Germinal center (tissue), 1 donor: ENCODE measurements around the gene IRGQ.
"Not testable (repeated sequence)": the region's sequence is repeated elsewhere in the genome, so short reads cannot be mapped to it uniquely, and the experiment has no call there.

Experiments
- DNase-seq: peaks from one replicate; pipeline ENCODE4 v3.0.0; 2012; ENCODE audit warnings: mixed read lengths, low spot score

The IRGQ gene

DNA sequence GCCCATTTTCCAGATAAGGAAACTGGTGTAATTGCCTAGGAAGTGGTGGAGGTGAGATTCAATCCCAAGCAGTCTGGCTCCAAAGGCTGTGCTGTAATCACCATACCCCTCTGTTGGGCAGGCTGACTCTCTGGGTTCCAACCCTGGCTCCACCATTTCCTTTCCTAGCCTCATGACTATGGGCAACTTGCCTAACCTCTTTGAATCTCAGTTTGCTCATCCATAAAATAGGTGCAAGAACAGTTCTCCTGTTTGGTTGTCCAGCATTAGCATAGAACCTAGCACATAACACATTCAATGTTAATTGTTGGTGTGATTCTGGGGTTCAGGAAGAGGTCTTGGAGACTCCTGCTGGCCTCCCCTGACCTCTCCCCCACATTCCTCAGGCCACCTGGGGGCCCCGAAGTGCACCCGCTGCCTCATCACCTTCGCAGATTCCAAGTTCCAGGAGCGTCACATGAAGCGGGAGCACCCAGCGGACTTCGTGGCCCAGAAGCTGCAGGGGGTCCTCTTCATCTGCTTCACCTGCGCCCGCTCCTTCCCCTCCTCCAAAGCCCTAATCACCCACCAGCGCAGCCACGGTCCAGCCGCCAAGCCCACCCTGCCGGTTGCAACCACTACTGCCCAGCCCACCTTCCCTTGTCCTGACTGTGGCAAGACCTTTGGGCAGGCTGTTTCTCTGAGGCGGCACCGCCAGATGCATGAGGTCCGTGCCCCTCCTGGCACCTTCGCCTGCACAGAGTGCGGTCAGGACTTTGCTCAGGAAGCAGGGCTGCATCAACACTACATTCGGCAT lies 2.7 kb upstream of the IRGQ start:
- no peak for DNase-seq

DNA sequence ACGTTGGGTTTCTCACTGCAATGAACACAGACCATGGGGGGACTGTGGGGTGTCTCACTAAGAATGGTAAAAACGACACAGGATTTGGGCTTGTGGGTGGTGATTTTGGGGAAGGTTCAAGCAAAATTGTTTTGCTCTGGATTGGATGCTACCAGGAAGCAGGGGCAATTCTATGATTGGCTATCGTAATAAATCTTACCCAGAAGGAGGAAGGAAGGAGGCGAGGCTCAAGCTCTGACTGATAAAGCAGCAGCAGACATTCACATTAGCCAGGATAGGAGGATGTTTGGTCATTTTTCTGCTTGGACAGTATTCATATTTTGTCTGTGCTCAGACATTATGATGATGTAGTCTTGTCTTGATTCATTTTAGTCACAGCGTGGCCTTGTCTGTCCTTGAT lies 1.9 kb upstream of the IRGQ start:
- no peak for DNase-seq

DNA sequence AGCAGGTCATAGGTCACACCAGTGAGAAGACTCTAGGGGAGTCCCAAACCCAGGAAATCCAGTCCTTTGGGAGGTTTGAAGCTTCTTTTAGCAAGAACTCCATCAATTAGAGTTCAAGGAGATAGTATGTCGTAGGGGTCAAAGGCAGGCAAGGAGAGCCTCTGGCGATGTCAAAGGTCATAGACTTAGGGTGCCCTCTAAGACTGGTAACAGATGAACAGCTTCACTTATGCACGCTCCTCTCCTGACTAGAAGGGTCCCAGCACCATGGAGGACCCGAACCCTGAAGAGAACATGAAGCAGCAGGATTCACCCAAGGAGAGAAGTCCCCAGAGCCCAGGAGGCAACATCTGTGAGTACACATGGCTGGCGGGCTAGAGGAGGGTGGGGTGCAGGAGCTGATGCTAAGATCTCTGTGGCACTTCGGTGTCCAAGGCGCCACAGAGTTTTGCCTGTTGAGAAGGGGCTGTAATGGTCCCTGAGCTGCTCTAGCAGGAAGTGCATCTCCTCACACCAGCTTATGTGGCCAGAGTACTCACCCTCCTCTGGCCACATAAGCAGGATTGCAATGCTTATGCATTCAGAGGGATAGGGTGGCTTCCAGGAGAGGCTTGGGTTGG lies 1.0 kb upstream of the IRGQ start:
- no peak for DNase-seq

DNA sequence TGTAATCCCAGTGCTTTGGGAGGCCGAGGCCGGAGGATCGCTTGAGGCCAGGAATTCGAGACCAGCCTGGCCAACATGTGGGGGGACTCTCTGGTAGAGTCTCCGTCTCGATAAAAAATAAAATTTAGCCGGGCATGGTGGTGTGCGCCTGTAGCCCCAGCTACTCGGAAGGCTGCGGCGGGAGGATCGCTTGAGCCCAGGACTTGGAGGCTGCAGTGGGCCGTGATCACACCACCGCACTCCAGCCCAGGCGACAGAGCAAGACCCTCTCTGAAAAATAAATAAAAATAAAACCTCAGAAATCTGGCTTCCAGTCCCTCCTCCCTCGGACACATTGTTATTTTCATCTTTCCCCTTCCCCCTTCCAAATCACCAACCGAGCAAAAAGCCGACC lies 332 bp downstream of the IRGQ start:
- DNase-seq, result no peak

DNA sequence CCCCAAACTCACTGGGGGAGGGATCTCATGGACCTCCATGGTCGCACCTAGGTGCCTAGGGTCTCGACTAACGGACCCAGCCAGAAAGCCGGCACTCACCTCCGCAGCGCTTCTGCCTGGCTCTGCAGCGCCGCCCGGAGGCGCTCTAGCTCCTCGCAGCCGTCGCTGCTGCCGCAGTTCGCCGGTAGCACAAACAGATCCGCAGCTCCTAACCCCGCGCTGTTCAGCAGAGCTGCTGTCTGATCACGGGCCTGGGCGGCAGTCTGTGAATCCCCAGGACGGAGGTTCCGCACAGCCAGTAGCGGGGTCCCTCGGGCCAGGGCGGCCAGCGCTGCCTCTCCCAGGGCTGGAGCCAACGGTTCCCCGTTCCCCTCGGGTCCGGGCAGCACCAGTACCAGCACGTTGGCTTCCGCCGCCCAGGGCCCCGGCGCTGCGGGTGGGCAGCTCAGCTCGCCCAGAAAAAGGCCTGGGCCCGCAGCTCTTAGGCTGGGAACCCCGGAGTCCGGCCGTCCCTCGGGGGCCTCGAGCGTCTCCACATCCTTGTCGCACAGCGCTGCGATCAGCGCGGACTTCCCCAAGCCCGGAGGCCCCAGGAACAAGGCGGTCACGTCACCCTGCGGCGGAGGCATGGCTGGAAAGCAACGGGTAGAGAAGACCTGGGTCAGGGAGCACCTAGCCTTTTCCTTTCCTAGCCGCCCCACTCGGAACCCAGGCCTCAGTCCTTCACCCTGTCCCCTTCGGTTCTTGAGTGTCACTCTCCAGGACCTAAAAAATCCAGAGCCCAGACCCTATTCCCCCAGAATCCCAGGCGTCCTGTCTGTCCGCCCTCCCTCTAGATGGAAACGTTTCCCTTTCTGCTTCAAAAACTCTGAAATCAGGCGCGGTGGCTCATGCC lies 977 bp downstream of the IRGQ start:
- peak; percentile 63 for DNase-seq

DNA sequence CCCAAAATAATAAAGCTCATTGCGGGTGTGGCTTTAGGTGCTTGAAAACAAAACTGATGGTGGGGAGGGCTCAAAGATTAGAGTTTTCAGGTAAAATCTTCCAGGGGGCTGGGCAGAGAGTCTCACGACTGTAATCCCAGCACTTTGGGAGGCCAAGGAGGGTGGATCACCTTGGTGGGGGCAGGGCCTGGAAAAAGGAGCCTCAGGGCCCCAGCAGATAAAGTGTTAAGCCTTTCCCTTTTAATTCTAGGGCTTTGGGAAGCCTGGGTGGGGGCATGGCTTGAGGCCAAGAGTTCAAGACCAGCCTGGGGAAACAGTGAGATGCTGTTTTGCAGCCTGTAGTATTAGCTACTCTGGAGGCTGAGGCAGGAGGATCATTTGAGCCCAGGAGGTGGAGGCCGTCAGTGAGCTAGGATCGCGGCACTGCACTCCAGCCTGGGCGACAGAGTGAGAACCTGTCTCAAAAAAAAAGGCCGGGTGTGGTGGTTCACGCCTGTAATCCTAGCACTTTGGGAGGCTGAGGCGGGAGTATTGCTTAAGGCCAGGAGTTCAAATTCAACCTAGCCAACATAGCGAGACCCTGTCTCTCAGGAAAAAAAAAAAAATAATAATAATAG lies 1.7 kb downstream of the IRGQ start:
- DNase-seq, result no peak

DNA sequence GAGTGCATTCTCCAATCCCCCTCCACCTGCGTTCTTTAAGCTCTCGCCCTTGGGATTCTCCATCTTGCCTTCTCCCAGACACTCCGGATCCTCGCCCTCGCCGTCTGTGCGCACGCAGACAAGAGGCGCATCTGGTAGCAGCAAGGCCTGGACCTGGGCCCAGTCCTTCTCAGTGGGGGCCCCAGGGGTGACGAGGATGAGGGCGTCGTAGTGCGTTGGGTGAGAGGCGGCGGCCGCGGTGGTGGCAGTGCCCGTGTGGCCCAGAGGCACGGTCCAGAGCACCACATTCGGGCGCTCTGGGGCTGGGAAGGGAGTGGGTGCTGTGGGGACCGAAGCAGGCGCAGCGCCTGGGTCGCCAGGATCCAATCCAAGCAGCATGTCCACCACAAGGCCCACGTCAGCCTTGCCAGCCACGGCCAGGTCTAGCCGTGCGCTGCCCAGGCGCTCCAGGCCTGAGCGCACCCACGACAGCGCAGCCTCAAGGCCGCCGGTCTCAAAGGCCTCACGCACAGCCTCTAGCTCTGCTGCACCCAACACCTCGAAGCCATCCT lies 3.1 kb downstream of the IRGQ start:
- no peak for DNase-seq

DNA sequence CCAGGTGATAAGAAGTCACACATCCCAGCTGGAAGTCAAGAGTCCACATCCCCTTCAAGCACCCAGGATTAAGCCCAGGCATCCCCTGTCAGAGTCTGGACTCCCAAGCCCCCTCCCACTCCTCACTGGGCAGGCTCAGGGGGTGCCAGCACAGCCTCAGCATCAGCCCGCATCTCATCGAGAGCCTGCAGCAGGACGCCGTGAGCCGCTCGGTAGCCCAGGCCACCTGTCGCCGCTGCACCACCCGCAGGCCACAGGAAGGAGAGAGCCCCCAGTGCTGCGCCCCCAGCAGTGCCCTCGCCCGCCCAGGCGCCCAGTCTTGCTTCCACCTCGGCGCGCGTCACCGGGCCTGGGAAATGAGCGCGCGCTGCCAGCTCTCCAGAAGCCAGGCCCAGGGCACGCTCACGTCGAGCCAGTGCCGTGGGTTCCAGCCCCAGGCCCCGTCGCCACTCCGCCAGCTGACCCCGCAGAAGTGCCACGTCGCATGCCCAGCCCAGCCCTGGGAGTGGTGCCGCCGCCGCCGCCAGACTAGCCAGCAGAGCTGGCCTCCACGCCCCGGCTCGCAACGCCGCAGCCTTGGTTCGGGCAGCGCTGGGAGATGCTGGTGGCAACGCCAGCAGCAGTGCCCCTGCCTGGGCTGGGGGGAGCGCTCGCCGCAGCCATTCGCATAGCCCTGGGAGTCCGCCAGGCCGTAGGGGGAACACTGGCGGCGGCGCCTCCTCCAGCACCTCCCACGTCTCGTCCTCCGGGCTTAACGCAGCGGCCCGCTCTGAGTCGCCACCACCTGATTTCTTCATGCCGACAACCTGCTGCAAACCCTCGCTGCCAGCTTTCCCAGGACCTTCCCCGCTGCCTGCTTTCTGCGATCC lies 3.8 kb downstream of the IRGQ start:
- no peak for DNase-seq

DNA sequence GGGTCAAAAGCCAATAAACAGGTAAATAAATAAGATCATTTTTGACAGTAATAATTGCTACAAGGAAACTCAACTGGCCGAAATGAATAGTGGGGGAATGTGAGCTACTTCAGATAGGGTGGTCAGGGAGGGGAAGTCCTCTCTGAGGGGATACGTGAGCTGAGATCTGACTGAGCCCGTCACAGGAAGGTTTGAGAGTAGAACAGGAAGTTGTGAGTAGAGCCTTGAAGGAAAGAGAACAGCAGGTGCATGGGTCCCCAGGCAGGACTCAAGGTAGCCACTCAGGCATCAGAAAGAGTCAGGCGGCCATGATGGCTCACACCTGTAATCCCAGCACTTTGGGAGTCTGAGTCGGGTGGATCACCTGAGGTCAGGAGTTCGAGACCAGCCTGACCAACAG lies 6.3 kb downstream of the IRGQ start:
- DNase-seq, result peak; percentile 40

DNA sequence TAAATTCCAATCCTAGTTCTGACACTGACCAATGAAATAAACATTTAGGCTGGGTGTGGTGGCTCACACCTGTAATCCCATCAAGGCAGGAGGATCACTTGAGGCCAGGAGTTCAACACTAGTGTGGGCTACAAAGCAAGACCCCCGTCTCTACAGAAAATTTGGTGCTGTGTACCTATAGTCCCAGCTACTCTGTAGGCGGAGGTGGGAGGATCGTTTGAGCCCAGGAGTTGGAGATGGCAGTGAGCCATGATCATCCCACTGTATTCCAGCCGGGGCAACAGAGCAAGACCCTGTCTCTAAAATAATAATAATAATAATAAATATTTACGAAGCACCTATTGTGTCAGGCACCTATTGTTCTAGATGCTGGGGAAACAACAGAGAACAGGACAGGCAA lies 6.7 kb downstream of the IRGQ start:
- DNase-seq, result no peak

DNA sequence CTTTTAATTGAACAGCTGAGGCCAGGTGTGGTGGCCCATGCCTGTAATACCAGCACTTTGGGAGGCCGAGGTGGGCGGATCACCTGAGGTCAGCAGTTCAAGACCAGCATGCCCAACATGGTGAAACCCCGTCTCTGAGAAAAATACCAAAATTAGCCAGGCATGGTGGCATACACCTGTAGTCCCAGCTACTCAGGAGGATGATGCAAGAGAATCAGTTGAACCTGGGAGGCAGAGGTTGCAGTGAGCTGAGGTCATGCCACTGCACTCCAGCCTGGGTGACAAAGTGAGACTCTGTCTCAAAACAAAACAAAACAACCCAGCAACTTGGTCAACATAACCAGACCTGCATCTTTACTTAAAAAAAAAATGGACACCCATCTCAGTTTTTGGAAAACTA lies 8.9 kb downstream of the IRGQ start:
- DNase-seq, result not testable (repeated sequence)

DNA sequence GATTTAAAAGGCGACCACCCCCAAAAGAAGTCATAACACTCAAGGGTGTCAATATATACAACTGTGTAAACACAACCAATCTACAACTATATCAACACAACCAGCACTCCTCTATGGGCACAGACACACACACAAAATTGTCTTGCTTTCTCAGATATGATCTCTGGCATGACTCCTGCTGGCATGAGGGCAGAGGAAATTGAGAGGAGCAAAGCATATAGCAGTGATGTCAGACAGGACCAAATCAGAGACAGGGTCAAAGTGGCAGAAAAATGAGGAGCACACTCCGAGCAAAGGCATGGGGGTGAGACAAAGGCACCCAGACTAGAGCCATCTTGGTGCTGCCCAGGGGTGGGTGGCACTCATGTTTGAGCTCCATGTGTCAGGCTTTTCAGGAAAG lies 9.6 kb downstream of the IRGQ start:
- no peak for DNase-seq

DNA sequence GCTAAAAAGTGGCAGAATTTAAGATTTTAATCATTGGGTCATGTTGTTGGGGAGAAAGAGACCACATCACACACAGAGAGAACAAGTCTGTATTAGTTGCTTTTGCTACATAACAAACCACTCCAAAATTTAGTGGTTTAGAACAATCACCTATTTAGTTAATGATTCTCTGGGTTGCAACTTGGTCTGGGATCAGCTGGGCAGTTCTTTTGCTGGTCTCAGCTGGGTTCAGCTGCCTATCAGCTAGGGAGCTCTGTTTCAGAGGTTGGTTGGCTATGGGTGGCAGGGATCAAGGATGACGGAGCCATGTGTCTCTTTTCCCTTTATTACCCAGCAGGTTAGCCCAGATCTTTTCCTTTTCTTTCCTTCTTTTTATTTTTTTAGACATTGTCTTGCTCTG lies 11.4 kb downstream of the IRGQ start:
- DNase-seq, result no peak

DNA sequence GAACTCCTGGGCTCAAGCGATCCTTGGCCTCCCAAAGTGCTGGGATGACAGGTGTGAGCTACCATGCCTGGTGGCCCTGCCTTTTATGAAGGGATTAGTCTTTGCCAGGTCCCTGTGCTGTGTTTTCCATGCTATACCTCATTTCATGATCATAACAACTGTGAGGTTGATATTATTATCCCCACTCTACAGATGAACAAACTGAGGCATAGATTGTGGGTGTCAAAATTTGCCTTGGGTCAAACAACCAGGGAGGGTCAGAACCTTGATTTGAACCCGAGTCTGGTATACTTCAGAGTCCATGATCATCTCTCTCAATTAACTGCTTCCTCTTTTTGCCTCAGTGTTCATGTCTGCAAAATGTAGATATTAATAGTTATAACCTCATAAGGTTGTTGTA lies 13.4 kb downstream of the IRGQ start:
- no peak for DNase-seq

DNA sequence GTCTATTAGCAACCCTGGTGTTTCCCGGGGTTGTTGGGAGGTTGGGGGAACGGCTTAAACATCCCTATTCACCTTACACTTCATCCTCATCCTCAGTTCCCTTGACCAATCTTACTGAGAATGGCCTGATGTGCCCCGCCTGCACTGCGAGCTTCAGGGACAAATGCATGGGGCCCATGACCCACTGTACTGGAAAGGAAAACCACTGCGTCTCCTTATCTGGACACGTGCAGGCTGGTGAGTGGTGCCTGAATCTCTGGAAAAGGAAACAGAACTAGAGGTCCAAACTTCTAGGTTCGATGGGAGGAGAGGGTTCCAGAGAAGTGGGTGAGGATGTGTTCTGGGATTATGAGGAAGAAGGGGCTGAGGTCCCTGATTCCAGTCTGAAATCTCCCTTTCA lies 14.5 kb downstream of the IRGQ start:
- DNase-seq, result no peak

DNA sequence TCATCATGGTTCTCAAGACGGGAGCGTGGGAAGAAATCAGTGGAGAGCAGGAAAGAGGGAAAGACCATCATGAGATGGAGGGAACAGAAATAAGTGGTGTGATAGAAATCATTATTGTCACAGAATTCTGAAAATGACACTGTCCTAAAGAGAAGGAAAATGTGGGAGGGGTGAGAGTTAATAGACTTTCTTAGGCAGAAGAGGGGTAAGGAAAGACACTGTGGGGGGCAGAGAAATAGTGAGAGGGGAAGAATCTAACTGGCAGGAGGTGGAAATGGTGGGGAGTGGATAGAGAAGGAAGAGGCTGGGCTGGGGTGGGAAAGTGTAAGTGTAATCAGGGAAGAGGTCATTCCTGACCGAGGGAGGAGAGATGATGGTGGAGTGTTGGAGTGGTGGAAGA lies 17.1 kb downstream of the IRGQ start:
- no peak for DNase-seq

DNA sequence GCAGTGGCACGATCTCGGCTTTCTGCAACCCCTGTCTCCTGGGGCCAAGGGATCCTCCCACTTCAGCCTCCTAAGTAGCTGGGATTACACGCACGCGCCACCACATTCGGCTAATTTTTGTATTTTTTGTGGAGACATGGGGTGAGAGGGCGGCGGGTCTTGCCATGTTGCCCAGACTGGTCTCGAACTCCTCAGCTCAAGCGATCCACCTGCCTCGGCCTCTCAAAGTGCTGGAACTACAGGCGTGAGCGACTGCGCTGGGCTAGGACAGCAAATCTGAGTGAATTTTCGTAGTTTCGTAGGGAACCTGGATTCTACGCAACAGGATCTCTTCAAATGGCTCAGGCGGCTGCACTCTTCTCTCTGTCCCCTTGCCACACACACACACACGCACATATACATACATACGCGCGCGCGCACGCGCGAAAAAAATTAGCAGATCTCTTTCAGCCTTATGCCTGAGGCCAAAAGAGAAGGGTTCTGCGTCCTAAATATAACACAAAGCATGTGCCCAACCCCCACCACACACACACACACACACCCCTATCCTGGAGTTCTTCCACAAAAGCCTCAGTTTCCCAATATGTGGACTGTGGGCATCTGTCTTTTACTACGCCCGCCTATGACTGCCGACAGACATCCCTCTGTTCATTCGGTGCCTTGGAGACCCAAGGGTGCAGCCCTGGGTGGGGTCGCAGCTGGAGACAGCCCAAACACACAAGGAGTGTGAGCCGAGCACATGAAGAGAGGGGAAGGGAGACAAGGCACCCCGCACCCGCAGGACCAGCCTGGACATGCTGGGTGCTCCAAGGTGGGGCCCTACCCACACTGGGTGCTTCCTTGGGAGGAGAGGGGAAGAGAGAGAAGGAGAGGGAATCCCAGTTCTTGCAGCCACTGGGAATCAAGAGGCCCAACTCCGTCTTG lies 19.7 kb downstream of the IRGQ start:
- DNase-seq, result no peak

DNA sequence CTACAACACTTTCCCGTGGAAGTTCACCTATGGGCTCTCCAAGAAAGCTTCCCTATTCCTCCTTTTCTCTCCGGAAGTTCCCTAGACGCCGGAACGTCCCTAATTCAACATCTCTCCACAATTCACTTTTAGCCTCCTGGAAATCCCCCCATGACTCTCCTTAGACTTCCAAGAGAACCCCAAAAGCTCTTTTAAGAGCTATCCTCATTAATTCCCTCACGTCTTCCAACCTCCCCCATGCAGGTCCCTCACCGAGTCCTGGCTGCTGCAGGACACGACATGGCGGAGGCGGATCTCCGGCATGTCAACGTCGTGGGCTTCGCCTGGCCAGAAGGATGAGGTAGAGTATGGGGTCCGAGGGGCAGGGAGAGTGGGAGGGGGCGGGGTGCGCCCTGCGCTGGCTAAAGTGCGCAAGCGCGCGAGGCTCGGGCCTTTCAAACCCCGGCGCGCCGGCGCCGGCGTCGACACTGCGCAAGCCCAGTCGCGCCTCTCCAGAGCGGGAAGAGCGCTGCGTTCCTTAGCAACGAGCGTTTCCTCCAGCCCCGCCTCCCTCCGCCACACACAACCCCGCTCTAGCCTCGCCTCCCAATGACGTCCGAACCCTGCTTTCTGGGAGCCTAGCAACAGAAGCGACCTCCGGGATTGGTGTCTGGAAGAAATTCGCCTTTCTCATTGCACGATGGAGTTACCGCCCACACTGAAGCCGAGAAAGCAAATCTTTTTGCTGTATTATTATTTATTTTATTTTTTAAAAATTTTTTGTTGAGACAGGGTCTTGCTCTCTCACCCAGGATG lies 20.6 kb downstream of the IRGQ start, which contains the start of the genes PINLYP and XRCC1:
TSS of gene PINLYP (plus strand) at position 646 of the 795 bp plus-strand sequence. CDS start 1,391 bp downstream, outside the sequence.
TSS of gene XRCC1 (minus strand) at position 372 of the 795 bp plus-strand sequence. CDS start at position 303, 69 bp downstream.
- peak; percentile 97 for DNase-seq
